HFF-Myc (cell line): Measurements from ENCODE around the gene DPF3.
A peak's percentile ranks its signal among the peaks of the same experiment; 100 is the strongest.

Source experiments
- DNase-seq: peaks from one replicate; pipeline ENCODE4 v3.0.0-alpha.2; 2011; ENCODE audit warnings: low read depth; ENCODE audit errors: extremely low read depth
- H3K4me3 ChIP-seq: replicated peaks from 2 replicates; pipeline ENCODE4 v1.5.1; 2011; ENCODE audit warnings: low read depth, mild to moderate bottlenecking, control low read depth, low read length
- CTCF ChIP-seq: IDR thresholded peaks from 2 replicates; pipeline ENCODE4 v1.5.1; 2012; ENCODE audit warnings: mild to moderate bottlenecking, low read depth, low read length, control low read depth; ENCODE audit errors: missing control alignments

The DPF3 gene

GRCh38 chr14:72893636-72894322 is at the start of gene DPF3:
TSS of gene DPF3 (minus strand) at chr14:72894101. CDS start at chr14:72894088, 13 bp downstream.
- peak; percentile 88 for DNase-seq
- TF ChIP-seq CTCF, result no peak
- H3K4me3 ChIP-seq, result peak within 1 kb of the TSS; percentile 84

DNA sequence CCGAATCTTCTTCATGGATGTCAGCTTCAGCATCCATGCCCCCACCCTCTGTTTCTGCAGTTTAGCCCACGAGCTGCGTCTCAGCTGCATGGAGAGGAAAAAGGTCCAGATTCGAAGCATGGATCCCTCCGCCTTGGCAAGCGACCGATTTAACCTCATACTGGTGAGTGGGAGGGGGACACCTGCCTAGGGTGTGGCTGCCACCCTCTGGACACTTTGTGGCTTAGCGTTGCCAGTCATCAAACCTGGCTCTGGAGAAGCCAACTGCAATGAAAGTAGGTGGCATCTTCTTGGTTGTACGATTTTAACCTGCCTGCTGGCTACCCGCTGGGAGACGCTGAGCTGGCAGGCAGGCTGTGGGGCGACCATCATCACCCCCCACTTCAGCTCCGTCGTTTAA is 49.0 kb upstream of the DPF3 start:
- H3K4me3 ChIP-seq, result no peak overlapping the region
- TF ChIP-seq CTCF, result no peak
- no peak for DNase-seq

GRCh38 chr14:72941286-72941985 is 47.5 kb upstream of the DPF3 start:
- DNase-seq, result no peak
- H3K4me3 ChIP-seq, result no peak overlapping the region
- no peak for TF ChIP-seq CTCF

GRCh38 chr14:72939630-72940029 is 45.7 kb upstream of the DPF3 start:
- no peak overlapping the region for H3K4me3 ChIP-seq
- no peak for TF ChIP-seq CTCF
- no peak for DNase-seq

DNA sequence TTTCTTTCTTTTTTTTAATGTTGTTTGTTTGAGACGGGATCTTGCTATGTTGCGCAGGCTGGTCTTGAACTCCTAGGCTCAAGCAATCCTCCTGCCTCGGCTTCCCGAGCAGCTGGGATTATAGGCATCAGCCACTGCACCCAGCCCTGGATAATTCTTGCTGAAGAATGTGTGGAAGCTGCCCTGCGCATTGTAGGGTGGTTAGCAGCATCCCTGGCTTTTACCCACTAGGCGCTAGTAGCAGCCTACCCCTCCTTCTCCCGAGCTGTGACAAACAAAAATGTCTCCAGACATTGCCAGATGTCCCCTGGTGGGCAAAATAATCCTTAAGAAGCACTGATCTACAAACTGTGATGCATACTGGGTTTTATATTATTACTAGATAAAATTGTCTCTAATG is 39.0 kb upstream of the DPF3 start:
- H3K4me3 ChIP-seq, result no peak overlapping the region
- no peak for DNase-seq
- TF ChIP-seq CTCF, result no peak

DNA sequence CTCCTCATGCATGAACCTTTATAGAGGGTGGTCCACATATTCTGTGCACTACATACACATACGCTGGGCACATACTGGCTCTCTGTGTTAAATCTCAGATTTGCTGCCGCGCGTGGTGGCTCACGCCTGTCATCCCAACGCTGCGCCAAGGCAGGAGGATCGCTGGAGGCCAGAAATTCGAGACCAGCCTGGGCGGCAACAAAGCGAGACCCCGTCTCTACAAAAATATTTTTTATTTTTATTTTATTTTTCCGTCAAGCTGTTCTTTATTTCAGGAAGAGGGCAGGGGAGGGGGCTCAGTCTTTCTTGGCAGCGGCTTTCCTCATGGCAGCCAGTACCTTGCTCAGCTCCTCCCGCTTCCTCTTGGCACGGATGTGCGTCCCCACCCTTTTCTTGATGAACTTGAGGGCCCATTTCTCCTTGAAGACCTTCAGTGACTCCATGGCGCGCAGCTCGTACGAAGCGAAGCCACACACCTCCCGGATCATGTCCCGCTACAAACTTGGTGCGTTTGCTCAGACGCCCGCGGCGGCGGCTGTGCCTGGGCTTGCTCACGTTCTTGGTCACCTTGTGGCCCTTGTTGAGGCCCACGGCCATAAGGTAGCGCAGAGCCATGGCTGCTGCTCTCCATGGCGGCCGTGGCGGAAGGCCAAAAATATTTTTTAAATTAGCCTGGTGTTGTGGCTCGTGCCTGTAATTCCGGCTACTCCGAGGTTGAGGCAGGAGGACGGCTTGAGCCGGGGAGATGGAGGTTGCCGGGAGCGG is 35.6 kb upstream of the DPF3 start:
- DNase-seq, result no peak
- TF ChIP-seq CTCF, result no peak

More for the DNA sequence above, 35.6 kb upstream of the DPF3 start:
- no peak overlapping the region for H3K4me3 ChIP-seq
